ENCODE measurements around the gene TENM4. TPM values are rescaled to one million over a fixed set of nuclear protein-coding genes. Genes with fewer than 3 reads are reported as not detected.

The TENM4 gene
- total and polyA plus RNA-seq, 4 experiments from 2014 or later, result 0.25 to 0.28 TPM; not detected in 2

- Histone ChIP-seq H3K36me3 (ENCODE audit: insufficient read depth, low read length) (no peaks in the 10 kb centered on the region), H3K4me3 (ENCODE audit: low read length in 2 of 2) (no peak overlapping the region), H3K27me3 (ENCODE audit: insufficient read depth, low read length) (no peaks in the 10 kb centered on the region), H3K9me3 (ENCODE audit: control insufficient read depth in 1 of 2, low read length in 2 of 2) (no peaks in the 10 kb centered on the region), H3K4me1 (ENCODE audit: insufficient read depth, low read length) (no peaks in the 10 kb centered on the region), H3K27ac (ENCODE audit: low read depth, low read length) (no peak overlapping the region)
- Mint-ChIP-seq H3K27me3 (no peaks in the 10 kb centered on the region), H3K36me3 (no peaks in the 10 kb centered on the region), H3K27ac (no peak overlapping the region), H3K4me3 (no peak overlapping the region), H3K9me3 (peaks cover 0 to 5% (median 0%) of the 10 kb centered on the region in 8 donors), H3K4me1 (no peaks in the 10 kb centered on the region)
- intact Hi-C loops (cut with micrococcal nuclease), result no loop called here
- ChIA-PET CTCF (ENCODE audit: partially characterized antibody) (no interaction called here), POLR2A (ENCODE audit: partially characterized antibody) (no interaction called here)
- DNase-seq, result no peak
Measured at GRCh38 chr11:79262221-79262620, 178.6 kb downstream of the TENM4 start.

GRCh38 chr11:79261684-79262083 is 179.1 kb downstream of the TENM4 start:
- H3K4me3 Mint-ChIP-seq, result no peak overlapping the region
- no peak overlapping the region for H3K27ac Mint-ChIP-seq
- H3K9me3 Mint-ChIP-seq, result peaks cover 0 to 5% (median 0%) of the 10 kb centered on the region in 8 donors
- intact Hi-C loops (cut with micrococcal nuclease), result no loop called here
- ChIA-PET CTCF (ENCODE audit: partially characterized antibody) (no interaction called here), POLR2A (ENCODE audit: partially characterized antibody) (no interaction called here)
- no peak overlapping the region for H3K27ac ChIP-seq (ENCODE audit: low read depth, low read length)
- no peak overlapping the region for H3K4me3 ChIP-seq (ENCODE audit: low read length in 2 of 2)
- H3K4me1 Mint-ChIP-seq, result no peaks in the 10 kb centered on the region
- H3K36me3 Mint-ChIP-seq, result no peaks in the 10 kb centered on the region
- H3K9me3 ChIP-seq (ENCODE audit: control insufficient read depth in 1 of 2, low read length in 2 of 2), result no peaks in the 10 kb centered on the region
- no peak for DNase-seq
- H3K4me1 ChIP-seq (ENCODE audit: insufficient read depth, low read length), result no peaks in the 10 kb centered on the region
- no peaks in the 10 kb centered on the region for H3K27me3 Mint-ChIP-seq
- no peaks in the 10 kb centered on the region for H3K36me3 ChIP-seq (ENCODE audit: insufficient read depth, low read length)
- H3K27me3 ChIP-seq (ENCODE audit: insufficient read depth, low read length), result no peaks in the 10 kb centered on the region

- no peaks in the 10 kb centered on the region for H3K4me1 ChIP-seq (ENCODE audit: insufficient read depth, low read length)
- Mint-ChIP-seq H3K36me3 (no peaks in the 10 kb centered on the region), H3K27me3 (no peaks in the 10 kb centered on the region), H3K27ac (no peak overlapping the region), H3K4me1 (no peaks in the 10 kb centered on the region), H3K9me3 (peaks cover 0 to 5% (median 0%) of the 10 kb centered on the region in 8 donors), H3K4me3 (no peak overlapping the region)
- H3K4me3 ChIP-seq (ENCODE audit: low read length in 2 of 2), result no peak overlapping the region
- CTCF ChIA-PET (ENCODE audit: partially characterized antibody), result no interaction called here
- no peaks in the 10 kb centered on the region for H3K9me3 ChIP-seq (ENCODE audit: control insufficient read depth in 1 of 2, low read length in 2 of 2)
- POLR2A ChIA-PET (ENCODE audit: partially characterized antibody), result no interaction called here
- no peaks in the 10 kb centered on the region for H3K36me3 ChIP-seq (ENCODE audit: insufficient read depth, low read length)
- no peak for DNase-seq
- no peaks in the 10 kb centered on the region for H3K27me3 ChIP-seq (ENCODE audit: insufficient read depth, low read length)
- H3K27ac ChIP-seq (ENCODE audit: low read depth, low read length), result no peak overlapping the region
- intact Hi-C loops (cut with micrococcal nuclease), result no loop called here
Measured at GRCh38 chr11:79259800-79260199, 181.0 kb downstream of the TENM4 start.

GRCh38 chr11:79258576-79258975 is 182.3 kb downstream of the TENM4 start:
- Histone ChIP-seq H3K9me3 (ENCODE audit: control insufficient read depth in 1 of 2, low read length in 2 of 2) (no peaks in the 10 kb centered on the region), H3K27me3 (ENCODE audit: insufficient read depth, low read length) (no peaks in the 10 kb centered on the region), H3K27ac (ENCODE audit: low read depth, low read length) (no peak overlapping the region), H3K4me1 (ENCODE audit: insufficient read depth, low read length) (no peaks in the 10 kb centered on the region), H3K4me3 (ENCODE audit: low read length in 2 of 2) (no peak overlapping the region), H3K36me3 (ENCODE audit: insufficient read depth, low read length) (no peaks in the 10 kb centered on the region)
- H3K27me3 Mint-ChIP-seq, result no peaks in the 10 kb centered on the region
- CTCF ChIA-PET (ENCODE audit: partially characterized antibody), result no interaction called here
- no peaks in the 10 kb centered on the region for H3K36me3 Mint-ChIP-seq
- H3K9me3 Mint-ChIP-seq, result peaks cover 0 to 5% (median 0%) of the 10 kb centered on the region in 8 donors
- H3K4me3 Mint-ChIP-seq, result no peak overlapping the region
- H3K27ac Mint-ChIP-seq, result no peak overlapping the region
- no peak for DNase-seq
- intact Hi-C loops (cut with micrococcal nuclease), result no loop called here
- H3K4me1 Mint-ChIP-seq, result no peaks in the 10 kb centered on the region
- POLR2A ChIA-PET (ENCODE audit: partially characterized antibody), result no interaction called here

GRCh38 chr11:79255965-79256364 is 184.9 kb downstream of the TENM4 start:
- H3K9me3 ChIP-seq (ENCODE audit: control insufficient read depth in 1 of 2, low read length in 2 of 2), result no peaks in the 10 kb centered on the region
- no peaks in the 10 kb centered on the region for H3K4me1 ChIP-seq (ENCODE audit: insufficient read depth, low read length)
- intact Hi-C loops (cut with micrococcal nuclease), result no loop called here
- H3K4me3 ChIP-seq (ENCODE audit: low read length in 2 of 2), result no peak overlapping the region
- H3K36me3 Mint-ChIP-seq, result no peaks in the 10 kb centered on the region
- no peaks in the 10 kb centered on the region for H3K36me3 ChIP-seq (ENCODE audit: insufficient read depth, low read length)
- H3K27ac ChIP-seq (ENCODE audit: low read depth, low read length), result no peak overlapping the region
- no peaks in the 10 kb centered on the region for H3K27me3 ChIP-seq (ENCODE audit: insufficient read depth, low read length)
- no peak overlapping the region for H3K4me3 Mint-ChIP-seq
- H3K4me1 Mint-ChIP-seq, result no peaks in the 10 kb centered on the region
- CTCF ChIA-PET (ENCODE audit: partially characterized antibody), result no interaction called here
- DNase-seq, result no peak
- POLR2A ChIA-PET (ENCODE audit: partially characterized antibody), result no interaction called here
- peaks cover 0 to 3% (median 0%) of the 10 kb centered on the region in 8 donors for H3K9me3 Mint-ChIP-seq
- H3K27me3 Mint-ChIP-seq, result no peaks in the 10 kb centered on the region
- H3K27ac Mint-ChIP-seq, result no peak overlapping the region

GRCh38 chr11:79253280-79253679 is 187.6 kb downstream of the TENM4 start:
- Histone ChIP-seq H3K27ac (ENCODE audit: low read depth, low read length) (no peak overlapping the region), H3K9me3 (ENCODE audit: control insufficient read depth in 1 of 2, low read length in 2 of 2) (no peaks in the 10 kb centered on the region), H3K4me1 (ENCODE audit: insufficient read depth, low read length) (no peaks in the 10 kb centered on the region), H3K36me3 (ENCODE audit: insufficient read depth, low read length) (no peaks in the 10 kb centered on the region), H3K27me3 (ENCODE audit: insufficient read depth, low read length) (no peaks in the 10 kb centered on the region), H3K4me3 (ENCODE audit: low read length in 2 of 2) (no peak overlapping the region)
- Mint-ChIP-seq H3K36me3 (no peaks in the 10 kb centered on the region), H3K9me3 (peaks cover 0 to 2% (median 0%) of the 10 kb centered on the region in 8 donors), H3K4me3 (no peak overlapping the region), H3K27me3 (no peaks in the 10 kb centered on the region), H3K4me1 (no peaks in the 10 kb centered on the region), H3K27ac (no peak overlapping the region)
- ChIA-PET CTCF (ENCODE audit: partially characterized antibody) (no interaction called here), POLR2A (ENCODE audit: partially characterized antibody) (no interaction called here)
- intact Hi-C loops (cut with micrococcal nuclease), result no loop called here
- no peak for DNase-seq

GRCh38 chr11:79249295-79249993 is 191.4 kb downstream of the TENM4 start:
- no peak overlapping the region for H3K4me3 ChIP-seq (ENCODE audit: low read length in 2 of 2)
- peaks cover 0 to 5% (median 0%) of the 10 kb centered on the region in 8 donors for H3K9me3 Mint-ChIP-seq
- CTCF ChIA-PET (ENCODE audit: partially characterized antibody), result no interaction called here
- H3K9me3 ChIP-seq (ENCODE audit: control insufficient read depth in 1 of 2, low read length in 2 of 2), result no peaks in the 10 kb centered on the region
- no peaks in the 10 kb centered on the region for H3K4me1 ChIP-seq (ENCODE audit: insufficient read depth, low read length)
- intact Hi-C loops (cut with micrococcal nuclease), result no loop called here
- no peak for DNase-seq
- no peaks in the 10 kb centered on the region for H3K36me3 Mint-ChIP-seq
- no peaks in the 10 kb centered on the region for H3K27me3 ChIP-seq (ENCODE audit: insufficient read depth, low read length)
- POLR2A ChIA-PET (ENCODE audit: partially characterized antibody), result no interaction called here
- H3K27ac Mint-ChIP-seq, result no peak overlapping the region
- no peak overlapping the region for H3K4me3 Mint-ChIP-seq
- no peaks in the 10 kb centered on the region for H3K36me3 ChIP-seq (ENCODE audit: insufficient read depth, low read length)
- no peaks in the 10 kb centered on the region for H3K27me3 Mint-ChIP-seq
- H3K4me1 Mint-ChIP-seq, result no peaks in the 10 kb centered on the region
- no peak overlapping the region for H3K27ac ChIP-seq (ENCODE audit: low read depth, low read length)

- no peaks in the 10 kb centered on the region for H3K9me3 ChIP-seq (ENCODE audit: control insufficient read depth in 1 of 2, low read length in 2 of 2)
- H3K4me1 ChIP-seq (ENCODE audit: insufficient read depth, low read length), result no peaks in the 10 kb centered on the region
- intact Hi-C loops (cut with micrococcal nuclease), result no loop called here
- CTCF ChIA-PET (ENCODE audit: partially characterized antibody), result no interaction called here
- no peak overlapping the region for H3K27ac Mint-ChIP-seq
- H3K27me3 ChIP-seq (ENCODE audit: insufficient read depth, low read length), result no peaks in the 10 kb centered on the region
- no peaks in the 10 kb centered on the region for H3K36me3 Mint-ChIP-seq
- no peaks in the 10 kb centered on the region for H3K4me1 Mint-ChIP-seq
- H3K4me3 Mint-ChIP-seq, result no peak overlapping the region
- H3K27ac ChIP-seq (ENCODE audit: low read depth, low read length), result no peak overlapping the region
- no peak for DNase-seq
- no peaks in the 10 kb centered on the region for H3K27me3 Mint-ChIP-seq
- H3K9me3 Mint-ChIP-seq, result peaks cover 0 to 5% (median 0%) of the 10 kb centered on the region in 8 donors
- POLR2A ChIA-PET (ENCODE audit: partially characterized antibody), result no interaction called here
- no peaks in the 10 kb centered on the region for H3K36me3 ChIP-seq (ENCODE audit: insufficient read depth, low read length)
- no peak overlapping the region for H3K4me3 ChIP-seq (ENCODE audit: low read length in 2 of 2)
Measured at GRCh38 chr11:79244798-79245197, 196.0 kb downstream of the TENM4 start.

Data from CD4-positive, alpha-beta memory T cell (primary cell).